OCI-LY7 (cell line): ENCODE measurements around the gene RHBDD3. TPM values are rescaled to one million over a fixed set of nuclear protein-coding genes. Genes with fewer than 3 reads are reported as not detected.

Source experiments
- BruUV-seq: library from RNA; stranded (reverse); fragments of 400-500 nt; replicated peaks from 2 replicates; lab custom pipeline; 2021; lab: Mats Ljungman, UMichigan
- CTCF ChIA-PET: fragments of 300-600 bp; sonication (Branson Sonifier 250); formaldehyde crosslinking; loops from one replicate; lab custom pipeline; 2022; ENCODE audit warnings: antibody characterized with exemption; ENCODE audit not compliant: unreplicated experiment; lab: Charles Lee
- POLR2A ChIA-PET: fragments of 300-600 bp; sonication (Branson Sonifier 250); formaldehyde crosslinking; loops from one replicate; lab custom pipeline; 2022; ENCODE audit warnings: antibody characterized with exemption; lab: Charles Lee
- DNase-seq: peaks from one replicate; pipeline ENCODE4 v3.0.0-alpha.2; 2015; ENCODE audit warnings: low spot score
- H2AFZ ChIP-seq: fragments of 200-600 bp; sonication (generic), shearing (Covaris generic); 2 replicates; pipeline ENCODE4 v1.6.1; 2014; ENCODE audit warnings: mild to moderate bottlenecking, antibody characterized with exemption, low read length, moderate library complexity
- H3K27ac ChIP-seq: fragments of 200-600 bp; sonication (generic); 2 replicates; pipeline ENCODE4 v1.5.1; 2014; ENCODE audit warnings: mixed run types, low read depth, mild to moderate bottlenecking, moderate library complexity, low read length, inconsistent platforms; ENCODE audit not compliant: poor library complexity, severe bottlenecking
- H3K36me3 ChIP-seq: fragments of 200-600 bp; sonication (generic); 2 replicates; pipeline ENCODE4 v1.6.1; 2014; ENCODE audit warnings: mild to moderate bottlenecking, antibody characterized with exemption, low read length, moderate library complexity, mixed read lengths; ENCODE audit not compliant: insufficient read depth
- H3K4me1 ChIP-seq: fragments of 200-600 bp; sonication (generic); 2 replicates; pipeline ENCODE4 v1.5.1; 2014; ENCODE audit warnings: mild to moderate bottlenecking, low read length; ENCODE audit not compliant: insufficient read depth, poor library complexity, severe bottlenecking
- H3K4me2 ChIP-seq: fragments of 200-600 bp; sonication (generic); 2 replicates; pipeline ENCODE4 v1.6.1; 2014; ENCODE audit warnings: mild to moderate bottlenecking, low read length
- H3K4me3 ChIP-seq: fragments of 200-600 bp; sonication (generic); 2 replicates; pipeline ENCODE4 v1.5.1; 2014; ENCODE audit warnings: mild to moderate bottlenecking, low read depth, low read length; ENCODE audit not compliant: poor library complexity, severe bottlenecking
- H3K79me2 ChIP-seq: fragments of 200-600 bp; sonication (generic); 2 replicates; pipeline ENCODE4 v1.6.1; 2016; ENCODE audit warnings: low read depth, mild to moderate bottlenecking, low read length, moderate library complexity, mixed read lengths; ENCODE audit not compliant: insufficient read depth
- H3K9me2 ChIP-seq: fragments of 200-600 bp; sonication (generic); 2 replicates; pipeline ENCODE4 v1.6.1; 2016; ENCODE audit warnings: mild to moderate bottlenecking, low read length, mixed read lengths; ENCODE audit not compliant: insufficient read depth
- H3K9me3 ChIP-seq: fragments of 200-600 bp; sonication (generic); 2 replicates; pipeline ENCODE4 v1.6.1; 2014; ENCODE audit warnings: mild to moderate bottlenecking, mixed run types, low read length, mixed read lengths
- H4K20me1 ChIP-seq: fragments of 200-600 bp; sonication (generic); 2 replicates; pipeline ENCODE4 v1.6.1; 2014; ENCODE audit warnings: mild to moderate bottlenecking, antibody characterized with exemption, low read length, moderate library complexity, mixed read lengths; ENCODE audit not compliant: insufficient read depth
- EZH2phosphoT487 ChIP-seq: fragments of 200-600 bp; sonication (generic); IDR thresholded peaks from 2 replicates; pipeline ENCODE4 v1.6.1; 2018; ENCODE audit warnings: low read depth, borderline replicate concordance, mild to moderate bottlenecking, mixed run types, antibody characterized with exemption, low read length, moderate library complexity, mixed read lengths
- intact Hi-C: fragments of 100-400 bp; cut with micrococcal nuclease; formaldehyde crosslinking; loops from one replicate; pipeline ENCODE4 v1.10.0; 2022; ENCODE audit not compliant: unreplicated experiment
- total RNA-seq, 2 experiments: library from RNA; depleted of rRNA in 1 of 2; stranded (reverse); fragments of >200 nt in 1 of 2; shearing (Covaris generic) in 1 of 2; gene quantifications; 2 replicates each; pipeline ENCODE4 v1.2.3, GENCODE V29; 2014 to 2022
- TF ChIP-seq, protein P1 (sequence below): fragments of 200-600 bp; sonication (generic); conservative IDR thresholded peaks from 2 replicates; pipeline ENCODE4 v1.5.1; 2014; ENCODE audit warnings: mild to moderate bottlenecking, antibody characterized with exemption, low read length, moderate library complexity, mixed read lengths

RHBDD3 gene
- total RNA-seq, 2 experiments from 2014 or later = 39.2 to 44.5 TPM

DNA sequence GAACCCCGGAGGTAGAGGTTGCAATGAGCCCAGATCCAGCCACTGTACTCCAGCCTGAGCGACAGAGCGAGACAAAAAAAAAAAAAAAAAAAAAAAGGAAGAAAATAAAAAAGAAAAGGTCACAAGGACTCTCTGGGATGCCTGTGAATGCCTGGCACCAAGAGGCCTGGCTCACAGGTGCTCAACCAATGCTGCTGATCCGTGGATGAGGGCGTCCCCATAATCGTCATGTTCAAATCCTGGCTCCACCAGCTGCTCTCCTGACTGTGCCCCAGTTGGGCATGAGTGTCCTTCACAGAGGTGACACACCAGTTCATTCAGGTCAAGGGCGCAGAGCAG is 38.0 kb upstream of the RHBDD3 start:
- H4K20me1 ChIP-seq = no peaks in the 10 kb centered on the region
- ChIA-PET CTCF (no interaction called here), POLR2A (interaction anchor here (0.6 to 0.7 kb wide), 2 partner anchors 27 to 109 kb away, joined by 3 to 5 read pairs; no protein-coding TSS in a partner anchor)
- no peak overlapping the region for H3K4me2 ChIP-seq
- H3K4me3 ChIP-seq = no peak overlapping the region
- H3K4me1 ChIP-seq = peaks cover 8% of the 10 kb centered on the region
- no peak overlapping the region for H3K27ac ChIP-seq
- no peaks in the 10 kb centered on the region for H3K79me2 ChIP-seq
- TF ChIP-seq, protein P1, sequence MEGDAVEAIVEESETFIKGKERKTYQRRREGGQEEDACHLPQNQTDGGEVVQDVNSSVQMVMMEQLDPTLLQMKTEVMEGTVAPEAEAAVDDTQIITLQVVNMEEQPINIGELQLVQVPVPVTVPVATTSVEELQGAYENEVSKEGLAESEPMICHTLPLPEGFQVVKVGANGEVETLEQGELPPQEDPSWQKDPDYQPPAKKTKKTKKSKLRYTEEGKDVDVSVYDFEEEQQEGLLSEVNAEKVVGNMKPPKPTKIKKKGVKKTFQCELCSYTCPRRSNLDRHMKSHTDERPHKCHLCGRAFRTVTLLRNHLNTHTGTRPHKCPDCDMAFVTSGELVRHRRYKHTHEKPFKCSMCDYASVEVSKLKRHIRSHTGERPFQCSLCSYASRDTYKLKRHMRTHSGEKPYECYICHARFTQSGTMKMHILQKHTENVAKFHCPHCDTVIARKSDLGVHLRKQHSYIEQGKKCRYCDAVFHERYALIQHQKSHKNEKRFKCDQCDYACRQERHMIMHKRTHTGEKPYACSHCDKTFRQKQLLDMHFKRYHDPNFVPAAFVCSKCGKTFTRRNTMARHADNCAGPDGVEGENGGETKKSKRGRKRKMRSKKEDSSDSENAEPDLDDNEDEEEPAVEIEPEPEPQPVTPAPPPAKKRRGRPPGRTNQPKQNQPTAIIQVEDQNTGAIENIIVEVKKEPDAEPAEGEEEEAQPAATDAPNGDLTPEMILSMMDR = no peak
- TF ChIP-seq EZH2phosphoT487 = no peak
- no peaks in the 10 kb centered on the region for H3K9me3 ChIP-seq
- DNase-seq = no peak
- H2AFZ ChIP-seq = no peak overlapping the region
- H3K36me3 ChIP-seq = peaks cover 9% of the 10 kb centered on the region
- no TSS peak for BruUV-seq
- intact Hi-C loops = loop anchor here (10.0 kb wide), 1 partner anchor 219 kb away; no protein-coding TSS in a partner anchor
- no peaks in the 10 kb centered on the region for H3K9me2 ChIP-seq

DNA sequence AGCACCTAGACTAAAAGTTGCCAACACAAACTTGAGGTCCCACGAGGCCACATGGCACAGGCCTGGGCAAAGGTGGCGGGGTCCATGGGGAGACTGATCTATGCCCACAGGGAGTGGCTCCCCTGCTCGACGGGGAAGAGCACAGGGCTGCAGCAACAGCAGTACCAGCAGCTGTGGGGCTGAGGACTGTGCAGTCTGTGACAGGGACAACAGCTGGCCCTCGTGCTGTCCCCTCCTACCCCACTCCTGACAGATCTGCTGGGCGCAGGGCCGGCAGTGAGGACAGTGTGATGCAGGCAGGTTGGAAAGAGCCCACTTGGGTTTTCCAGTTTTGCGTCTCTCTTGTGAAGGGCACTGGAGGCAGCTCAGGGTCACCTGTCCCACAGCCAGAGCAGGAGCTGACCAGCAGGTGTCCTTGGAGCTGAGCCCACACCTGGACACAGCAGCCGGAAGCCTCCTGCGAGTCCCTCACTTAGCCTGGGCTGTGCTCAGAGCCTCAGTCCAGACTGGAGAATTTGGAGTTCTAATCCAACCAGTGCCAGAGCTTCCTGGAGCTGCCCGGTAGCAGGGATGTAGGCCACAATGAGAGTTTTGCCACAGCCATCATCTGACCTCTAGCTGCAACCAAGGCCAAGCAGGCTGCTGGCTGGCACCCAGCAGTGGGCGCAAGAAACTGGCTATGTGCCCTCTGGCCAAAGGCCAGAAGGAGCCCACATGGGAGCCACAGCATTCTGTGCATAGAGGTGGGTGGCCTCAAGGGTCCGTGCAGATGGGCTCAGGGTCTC is 35.1 kb upstream of the RHBDD3 start:
- ChIA-PET CTCF (no interaction called here), POLR2A (no interaction called here)
- no peaks in the 10 kb centered on the region for H3K79me2 ChIP-seq
- DNase-seq = no peak
- H3K36me3 ChIP-seq = peaks cover 38% of the 10 kb centered on the region
- peaks cover 8% of the 10 kb centered on the region for H3K4me1 ChIP-seq
- no peaks in the 10 kb centered on the region for H3K9me2 ChIP-seq
- intact Hi-C loops = loop anchor here (10.0 kb wide), 1 partner anchor 222 kb away; no protein-coding TSS in a partner anchor
- H3K27ac ChIP-seq = no peak overlapping the region
- H3K4me2 ChIP-seq = no peak overlapping the region
- TF ChIP-seq, protein P1 = no peak
- TF ChIP-seq EZH2phosphoT487 = no peak
- no peaks in the 10 kb centered on the region for H3K9me3 ChIP-seq
- H3K4me3 ChIP-seq = no peak overlapping the region
- no TSS peak for BruUV-seq
- no peaks in the 10 kb centered on the region; the same call in 1 of the 2 replicates for H4K20me1 ChIP-seq
- no peak overlapping the region for H2AFZ ChIP-seq

DNA sequence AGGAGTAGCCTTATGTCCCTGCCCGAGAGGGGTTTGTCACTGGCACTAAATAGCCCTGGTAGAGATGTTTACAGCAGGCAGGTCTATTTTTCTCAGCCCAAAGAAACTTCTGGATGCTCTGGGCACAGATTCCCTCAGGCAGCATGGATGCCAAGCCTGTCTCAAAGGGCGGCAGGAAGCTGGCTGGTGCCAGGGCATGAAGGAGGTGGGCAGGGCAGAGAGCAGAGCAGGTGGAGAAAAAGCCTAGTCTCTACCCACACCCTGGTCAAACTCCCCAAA is 34.6 kb upstream of the RHBDD3 start:
- BruUV-seq = no TSS peak
- TF ChIP-seq, protein P1 = no peak
- TF ChIP-seq EZH2phosphoT487 = no peak
- Histone ChIP-seq H3K79me2 (no peaks in the 10 kb centered on the region), H3K36me3 (peaks cover 44% of the 10 kb centered on the region), H3K27ac (no peak overlapping the region), H3K4me3 (no peak overlapping the region), H2AFZ (no peak overlapping the region), H3K4me1 (peaks cover 8% of the 10 kb centered on the region), H3K9me3 (no peaks in the 10 kb centered on the region), H3K9me2 (no peaks in the 10 kb centered on the region), H4K20me1 (no peaks in the 10 kb centered on the region; the same call in 1 of the 2 replicates), H3K4me2 (no peak overlapping the region)
- intact Hi-C loops = loop anchor here (10.0 kb wide), 1 partner anchor 222 kb away; no protein-coding TSS in a partner anchor
- ChIA-PET POLR2A (no interaction called here), CTCF (no interaction called here)
- DNase-seq = no peak
